HCT116 (cell line): ENCODE results near the gene GDPD3. TPM values are rescaled to one million over a fixed set of nuclear protein-coding genes. Genes with fewer than 3 reads are reported as not detected.

Source experiments
- ATAC-seq: fragments of 200-7000 bp; cut with Tn5 transposase; 2 replicates; pipeline ENCODE4 v1.9.1; 2020; ENCODE audit warnings: mild to moderate bottlenecking, moderate library complexity
- BruUV-seq: library from RNA; stranded (reverse); fragments of 400-500 nt; replicated peaks from 2 replicates; lab custom pipeline; 2021; lab: Mats Ljungman, UMichigan
- CTCF ChIA-PET: fragments of 300-600 bp; sonication (Branson Sonifier 250); formaldehyde crosslinking; loops from one replicate; lab custom pipeline; 2021; ENCODE audit warnings: antibody characterized with exemption; lab: Charles Lee
- POLR2A ChIA-PET: fragments of 300-600, 350-600 bp; sonication (Branson Sonifier 250); formaldehyde crosslinking; loops from one replicate; lab custom pipeline; 2021; ENCODE audit warnings: antibody characterized with exemption; lab: Charles Lee
- RAD21 ChIA-PET, 2 experiments: fragments of 300-600 bp; sonication (Branson Sonifier 250); formaldehyde crosslinking; loops; one replicate each; lab custom pipeline; 2023; ENCODE audit warnings: low total read pairs in 2 of 2; ENCODE audit not compliant: uncharacterized antibody in 2 of 2, unreplicated experiment in 2 of 2, low non-redundant PET in 1 of 2; lab: Charles Lee
- DNase-seq: peaks from one replicate; pipeline ENCODE4 v3.0.0-alpha.2; 2010; ENCODE audit warnings: low read depth, low spot score
- H2AFZ ChIP-seq: fragments of 200-600 bp; shearing (Covaris generic), sonication (generic); 2 replicates; pipeline ENCODE4 v1.6.1; 2017; ENCODE audit warnings: low read depth, mixed run types, mixed read lengths, antibody characterized with exemption, low read length; ENCODE audit not compliant: poor library complexity, severe bottlenecking
- H3K27ac ChIP-seq: 2 replicates; pipeline ENCODE4 v1.5.1; 2012; ENCODE audit warnings: low read depth, low read length
- H3K27me3 ChIP-seq: fragments of 200-600 bp; sonication (generic); 2 replicates; pipeline ENCODE4 v1.6.1; 2016; ENCODE audit warnings: mixed run types, low read length, mixed read lengths; ENCODE audit not compliant: insufficient read depth
- H3K36me3 ChIP-seq, 2 experiments: fragments of 200-500 bp in 1 of 2; fragments of 200-600 bp in 1 of 2; sonication (Bioruptor generic) in 1 of 2; sonication (generic) in 1 of 2; 2 replicates each; pipeline versions ENCODE4 v1.5.1 to v1.6.1; 2014 to 2016; ENCODE audit warnings: low read length in 2 of 2, inconsistent platforms in 1 of 2, mixed read lengths in 1 of 2, mixed run types in 1 of 2; ENCODE audit not compliant: insufficient read depth in 2 of 2, control insufficient read depth in 1 of 2
- H3K4me1 ChIP-seq, 2 experiments: fragments of 200-600 bp in 1 of 2; sonication (generic) in 1 of 2; 2 replicates each; pipeline versions ENCODE4 v1.5.1 to v1.6.1; 2012 to 2017; ENCODE audit warnings: low read length in 2 of 2, inconsistent platforms in 1 of 2, mild to moderate bottlenecking in 1 of 2, mixed read lengths in 1 of 2, mixed run types in 1 of 2, moderate library complexity in 1 of 2; ENCODE audit not compliant: insufficient read depth in 2 of 2, control insufficient read depth in 1 of 2
- H3K4me2 ChIP-seq: fragments of 200-600 bp; sonication (generic); 2 replicates; pipeline ENCODE4 v1.6.1; 2017; ENCODE audit warnings: mixed run types, low read length, mixed read lengths
- H3K4me3 ChIP-seq, 2 experiments: fragments of 200-600 bp in 1 of 2; sonication (generic) in 1 of 2; replicated peaks in 1 of 2; 2 replicates each; pipeline ENCODE4 v1.5.1; 2011 to 2016; ENCODE audit warnings: low read length in 2 of 2, control low read depth in 1 of 2, low read depth in 1 of 2, mild to moderate bottlenecking in 1 of 2, mixed read lengths in 1 of 2, mixed run types in 1 of 2
- H3K79me2 ChIP-seq: fragments of 200-600 bp; sonication (generic); 2 replicates; pipeline ENCODE4 v1.6.1; 2017; ENCODE audit warnings: mild to moderate bottlenecking, mixed run types, low read length, moderate library complexity, mixed read lengths; ENCODE audit not compliant: insufficient read depth
- H3K9ac ChIP-seq: fragments of 200-600 bp; sonication (generic); 2 replicates; pipeline ENCODE4 v1.6.1; 2016; ENCODE audit warnings: low read length, mixed read lengths
- H3K9me2 ChIP-seq: fragments of 200-600 bp; sonication (generic), shearing (Covaris generic); 2 replicates; pipeline ENCODE4 v1.6.1; 2017; ENCODE audit warnings: mixed run types, mild to moderate bottlenecking, moderate library complexity; ENCODE audit not compliant: insufficient read depth
- H3K9me3 ChIP-seq, 2 experiments: fragments of 200-500 bp in 1 of 2; fragments of 200-600 bp in 1 of 2; sonication (Bioruptor generic) in 1 of 2; sonication (generic) in 1 of 2; 2 replicates each; pipeline ENCODE4 v1.6.1; 2014 to 2017; ENCODE audit warnings: low read length in 2 of 2, mixed read lengths in 2 of 2, inconsistent platforms in 1 of 2, low read depth in 1 of 2, mild to moderate bottlenecking in 1 of 2, mixed run types in 1 of 2, moderate library complexity in 1 of 2; ENCODE audit not compliant: control insufficient read depth in 1 of 2, insufficient read depth in 1 of 2
- H4K20me1 ChIP-seq: fragments of 200-600 bp; sonication (generic), shearing (Covaris generic); 2 replicates; pipeline ENCODE4 v1.6.1; 2017; ENCODE audit warnings: mixed run types, mild to moderate bottlenecking, moderate library complexity; ENCODE audit not compliant: insufficient read depth
- CBX3 ChIP-seq: IDR thresholded peaks from 2 replicates; pipeline ENCODE4 v1.6.1; 2012; ENCODE audit warnings: low read depth
- POLR2AphosphoS5 ChIP-seq: IDR thresholded peaks from 2 replicates; pipeline ENCODE4 v1.6.1; 2011; ENCODE audit warnings: mild to moderate bottlenecking, low read depth, low read length, moderate library complexity
- RAD21 ChIP-seq: IDR thresholded peaks from 2 replicates; pipeline ENCODE4 v1.6.1; 2012; ENCODE audit warnings: low read depth, mild to moderate bottlenecking
- SIN3A ChIP-seq: IDR thresholded peaks from 2 replicates; pipeline ENCODE4 v1.6.1; 2012; ENCODE audit warnings: low read depth
- SP1 ChIP-seq: IDR thresholded peaks from 2 replicates; pipeline ENCODE4 v1.6.1; 2012; ENCODE audit warnings: low read depth
- SRF ChIP-seq: IDR thresholded peaks from 2 replicates; pipeline ENCODE4 v1.6.1; 2012; ENCODE audit warnings: low read depth
- ZNF274 ChIP-seq: fragments of 200-500 bp; sonication (Bioruptor generic); IDR thresholded peaks from 2 replicates; pipeline ENCODE4 v1.6.1; 2014; ENCODE audit warnings: mild to moderate bottlenecking, low read depth, low read length, inconsistent platforms
- intact Hi-C: fragments of 100-400 bp; cut with micrococcal nuclease; formaldehyde crosslinking; loops from 2 replicates; pipeline ENCODE4 v1.10.0; 2022
- total RNA-seq: library from RNA; stranded (reverse); gene quantifications from one replicate; pipeline ENCODE4 v1.2.1, GENCODE V29; 2021; ENCODE audit not compliant: unreplicated experiment
- TF ChIP-seq, protein P1 (sequence below), 3 experiments: fragments of 200-600 bp in 1 of 3; sonication (generic) in 1 of 3; IDR thresholded peaks in 2 of 3; conservative IDR thresholded peaks in 1 of 3; 2 replicates each; pipeline ENCODE4 v1.5.1; 2012 to 2017; ENCODE audit warnings: low read depth in 2 of 3, low read length in 2 of 3, antibody characterized with exemption in 1 of 3, borderline replicate concordance in 1 of 3, control low read depth in 1 of 3, mild to moderate bottlenecking in 1 of 3, mixed read lengths in 1 of 3, mixed run types in 1 of 3, moderate library complexity in 1 of 3; ENCODE audit not compliant: insufficient read depth in 1 of 3

GDPD3 gene
- total RNA-seq, 1 experiment from 2014 or later, result 7.0 TPM

DNA sequence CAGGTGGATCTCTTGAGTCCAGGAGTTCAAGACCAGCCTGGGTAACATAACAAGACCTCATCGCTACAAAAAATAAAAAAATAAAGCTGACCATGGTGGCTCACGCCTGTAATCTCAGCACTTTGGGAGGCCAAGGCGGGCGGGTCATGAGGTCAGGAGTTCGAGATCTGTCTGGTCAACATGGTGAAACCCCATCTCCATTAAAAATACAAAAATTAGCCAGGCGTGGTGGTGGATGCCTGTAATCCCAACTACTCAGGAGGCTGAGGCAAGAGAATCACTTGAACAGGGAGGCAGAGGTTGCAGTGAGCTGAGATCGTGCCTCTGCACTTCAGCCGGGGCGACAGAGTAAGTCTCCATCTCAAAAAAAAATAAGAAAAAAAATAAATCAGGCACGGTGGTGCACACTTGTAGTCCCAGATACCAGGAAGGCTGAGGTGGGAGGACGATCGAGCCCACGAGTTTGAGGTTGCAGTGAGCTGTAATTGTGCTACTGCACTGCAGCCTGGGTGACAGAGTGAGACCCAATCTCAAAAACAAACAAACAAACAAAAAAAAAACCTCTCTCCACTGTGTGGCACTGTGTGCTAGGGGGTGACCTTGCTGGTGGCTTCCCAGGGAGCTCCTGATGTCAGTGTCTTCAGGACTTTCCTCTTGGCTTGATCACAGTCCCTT, 29.5 kb upstream of the GDPD3 start:
- H3K27ac ChIP-seq, result no peak overlapping the region
- no peaks in the 10 kb centered on the region for H3K27me3 ChIP-seq
- POLR2A ChIA-PET, result no interaction called here
- H2AFZ ChIP-seq, result no peak overlapping the region
- H3K4me1 ChIP-seq, result no peaks in the 10 kb centered on the region
- no peak for TF ChIP-seq SP1
- TF ChIP-seq, protein P1, sequence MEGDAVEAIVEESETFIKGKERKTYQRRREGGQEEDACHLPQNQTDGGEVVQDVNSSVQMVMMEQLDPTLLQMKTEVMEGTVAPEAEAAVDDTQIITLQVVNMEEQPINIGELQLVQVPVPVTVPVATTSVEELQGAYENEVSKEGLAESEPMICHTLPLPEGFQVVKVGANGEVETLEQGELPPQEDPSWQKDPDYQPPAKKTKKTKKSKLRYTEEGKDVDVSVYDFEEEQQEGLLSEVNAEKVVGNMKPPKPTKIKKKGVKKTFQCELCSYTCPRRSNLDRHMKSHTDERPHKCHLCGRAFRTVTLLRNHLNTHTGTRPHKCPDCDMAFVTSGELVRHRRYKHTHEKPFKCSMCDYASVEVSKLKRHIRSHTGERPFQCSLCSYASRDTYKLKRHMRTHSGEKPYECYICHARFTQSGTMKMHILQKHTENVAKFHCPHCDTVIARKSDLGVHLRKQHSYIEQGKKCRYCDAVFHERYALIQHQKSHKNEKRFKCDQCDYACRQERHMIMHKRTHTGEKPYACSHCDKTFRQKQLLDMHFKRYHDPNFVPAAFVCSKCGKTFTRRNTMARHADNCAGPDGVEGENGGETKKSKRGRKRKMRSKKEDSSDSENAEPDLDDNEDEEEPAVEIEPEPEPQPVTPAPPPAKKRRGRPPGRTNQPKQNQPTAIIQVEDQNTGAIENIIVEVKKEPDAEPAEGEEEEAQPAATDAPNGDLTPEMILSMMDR (IDR thresholded peaks at IDR 0.05 in 2 of 3, conservative IDR thresholded peaks at IDR 0.05 in 1 of 3; ENCODE audit: borderline replicate concordance in 1 of 3, insufficient read depth in 1 of 3, low read depth in 2 of 3, low read length in 2 of 3), result peak; percentile 25 to 58 (median 48); a peak in 4 of 6 replicates
- peak; percentile 81 for TF ChIP-seq RAD21
- intact Hi-C loops, result no loop called here
- H3K4me2 ChIP-seq, result no peak overlapping the region
- H3K9me2 ChIP-seq, result no peaks in the 10 kb centered on the region
- no peak overlapping the region for H3K9ac ChIP-seq
- RAD21 ChIA-PET, result interaction anchor here (0.7 to 1.1 kb wide), 3 partner anchors 220 to 301 kb away, joined by 3 to 4 read pairs (median 4); no protein-coding TSS in a partner anchor
- no peaks in the 10 kb centered on the region for H3K36me3 ChIP-seq
- no peaks in the 10 kb centered on the region for H3K79me2 ChIP-seq
- CTCF ChIA-PET, result interaction anchor here (0.6 to 1.7 kb wide), 13 partner anchors 44 to 551 kb away, joined by 3 to 10 read pairs (median 4); partner anchors contain the start of gene ZNF771
- BruUV-seq, result no TSS peak
- peak; percentile 81 for ATAC-seq
- no peaks in the 10 kb centered on the region for H3K9me3 ChIP-seq
- H3K4me3 ChIP-seq, result no peak overlapping the region
- H4K20me1 ChIP-seq, result no peaks in the 10 kb centered on the region
- DNase-seq, result no peak

DNA sequence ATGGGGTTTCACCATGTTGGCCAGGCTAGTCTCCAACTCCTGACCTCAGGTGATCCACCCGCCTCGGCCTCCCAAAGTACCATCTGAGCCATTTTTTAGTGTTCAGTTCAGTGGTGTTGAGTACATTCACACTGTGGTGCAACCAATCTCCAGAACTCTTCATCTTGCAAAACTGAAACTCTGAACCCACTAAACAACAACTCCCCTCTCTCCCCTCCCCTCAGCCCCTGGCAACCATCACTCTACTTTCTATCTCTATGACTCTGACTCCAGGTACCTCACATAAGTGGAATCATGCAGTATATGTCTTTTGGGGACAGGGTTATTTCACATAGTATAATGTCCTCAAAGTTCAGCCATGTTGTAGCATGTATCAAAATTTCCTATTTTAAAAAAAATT, 28.4 kb upstream of the GDPD3 start:
- DNase-seq (no peak), ATAC-seq (no peak)
- Histone ChIP-seq H3K36me3 (no peaks in the 10 kb centered on the region), H4K20me1 (no peaks in the 10 kb centered on the region), H2AFZ (no peak overlapping the region), H3K4me3 (no peak overlapping the region), H3K9me2 (no peaks in the 10 kb centered on the region)
- intact Hi-C loops, result no loop called here
- POLR2A ChIA-PET, result no interaction called here
- no TSS peak for BruUV-seq
- TF ChIP-seq ZNF274 (no peak), RAD21 (no peak), SIN3A (no peak), POLR2AphosphoS5 (no peak), SRF (no peak), CBX3 (no peak)
- TF ChIP-seq, protein P1 (IDR thresholded peaks at IDR 0.05 in 2 of 3, conservative IDR thresholded peaks at IDR 0.05 in 1 of 3; ENCODE audit: borderline replicate concordance in 1 of 3, insufficient read depth in 1 of 3, low read depth in 2 of 3, low read length in 2 of 3), result no peak
- TF ChIP-seq, all 23 proteins: peak for 0
- H3K27ac ChIP-seq, result no peak overlapping the region
- CTCF ChIA-PET, result interaction anchor here (1.7 kb wide), 1 partner anchor 267 kb away, joined by 10 read pairs; no protein-coding TSS in a partner anchor
- H3K9ac ChIP-seq, result no peak overlapping the region
- H3K4me2 ChIP-seq, result no peak overlapping the region
- RAD21 ChIA-PET, result interaction anchor here in 1 of 2 experiments (0.7 kb wide), 1 partner anchor 302 kb away, joined by 3 read pairs; no protein-coding TSS in a partner anchor
- H3K9me3 ChIP-seq, result no peaks in the 10 kb centered on the region
- H3K79me2 ChIP-seq, result no peaks in the 10 kb centered on the region
- H3K4me1 ChIP-seq, result no peaks in the 10 kb centered on the region
- no peaks in the 10 kb centered on the region for H3K27me3 ChIP-seq
